Measurements from ENCODE around the gene FGD6.

FGD6 gene

DNA sequence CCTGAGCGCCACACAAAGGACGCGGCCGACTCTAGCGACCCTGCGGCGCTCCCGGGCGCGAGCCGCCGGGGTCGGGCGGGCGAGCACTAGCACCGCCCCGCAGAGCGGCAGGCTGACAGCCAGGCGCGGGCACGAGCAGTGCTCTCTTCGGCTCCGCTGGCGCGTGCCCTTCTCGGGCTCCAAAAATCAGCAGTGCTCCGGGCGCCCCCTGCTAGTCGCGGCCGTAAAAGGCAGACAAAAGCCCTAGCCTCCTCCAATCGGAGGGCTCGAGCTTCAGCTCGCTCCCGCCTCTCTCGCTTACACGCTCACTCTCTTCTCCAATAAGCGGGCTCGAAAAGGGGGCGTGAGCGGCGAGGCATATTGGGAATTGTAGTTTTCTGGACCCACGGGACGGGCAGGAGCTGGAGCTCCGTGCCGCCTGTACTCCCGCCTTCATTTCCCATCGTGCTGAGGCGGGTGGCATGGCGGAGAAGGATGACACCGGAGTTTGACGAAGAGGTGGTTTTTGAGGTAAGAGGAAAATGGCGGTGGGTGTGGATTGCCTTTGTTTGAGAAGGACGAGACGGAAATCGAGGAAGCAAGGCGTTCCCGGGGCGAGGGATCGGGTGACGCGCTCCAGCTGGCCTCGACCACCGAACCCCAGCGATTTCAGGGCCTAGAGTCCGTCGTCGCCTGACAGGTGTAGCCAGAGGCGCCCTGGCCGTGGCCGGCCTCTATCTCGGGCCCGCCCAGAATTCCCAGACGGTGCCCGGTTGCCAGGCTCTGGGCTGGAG is at the start of gene FGD6, which contains the start of gene VEZT:
Gene FGD6 (minus strand): TSS at position 91 of the 773 bp plus-strand sequence. CDS start 227 bp downstream, outside the sequence.
Gene VEZT (plus strand): TSS at position 431 of the 773 bp plus-strand sequence. CDS start 44 bp downstream, at position 475.
- Histone ChIP-seq H3K4me1 (ENCODE audit: control insufficient read depth, insufficient read depth, low read length) (peaks cover 6% of the 10 kb centered on the region), H3K27me3 (ENCODE audit: control insufficient read depth in 1 of 2, insufficient read depth in 2 of 2, low read length in 2 of 2) (no peaks in the 10 kb centered on the region), H3K36me3 (ENCODE audit: control insufficient read depth in 2 of 2, insufficient read depth in 2 of 2, low read length in 2 of 2) (no peaks in the 10 kb centered on the region), H3K27ac (ENCODE audit: low read length) (peak within 1 kb of the TSS; percentile 97), H3K4me3 (ENCODE audit: low read length in 2 of 2) (peak within 1 kb of the TSS; percentile 79 to 96), H3K9ac (ENCODE audit: low read length in 2 of 2) (peak within 1 kb of the TSS; percentile 96), H3K9me3 (ENCODE audit: control insufficient read depth in 2 of 2, low read length in 2 of 2) (no peaks in the 10 kb centered on the region)

DNA sequence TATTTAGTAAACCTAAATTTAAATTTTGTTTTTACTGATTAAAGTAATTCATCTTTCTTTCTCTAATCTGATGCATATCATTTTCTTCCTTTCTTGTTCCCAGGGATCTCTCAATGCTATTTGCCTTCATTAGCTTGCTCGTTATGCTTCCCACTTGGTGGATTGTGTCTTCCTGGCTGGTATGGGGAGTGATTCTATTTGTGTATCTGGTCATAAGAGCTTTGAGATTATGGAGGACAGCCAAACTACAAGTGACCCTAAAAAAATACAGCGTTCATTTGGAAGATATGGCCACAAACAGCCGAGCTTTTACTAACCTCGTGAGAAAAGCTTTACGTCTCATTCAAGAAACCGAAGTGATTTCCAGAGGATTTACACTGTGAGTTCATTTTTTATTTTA is 49.0 kb upstream of the FGD6 start:
- Histone ChIP-seq H3K9me3 (ENCODE audit: control insufficient read depth in 2 of 2, low read length in 2 of 2) (no peaks in the 10 kb centered on the region), H3K27me3 (ENCODE audit: control insufficient read depth in 1 of 2, insufficient read depth in 2 of 2, low read length in 2 of 2) (no peaks in the 10 kb centered on the region), H3K36me3 (ENCODE audit: control insufficient read depth in 2 of 2, insufficient read depth in 2 of 2, low read length in 2 of 2) (peaks cover 0 to 11% of the 10 kb centered on the region in 2 donors), H3K9ac (ENCODE audit: low read length in 2 of 2) (no peak overlapping the region), H3K4me3 (ENCODE audit: low read length in 2 of 2) (no peak overlapping the region), H3K4me1 (ENCODE audit: control insufficient read depth, insufficient read depth, low read length) (no peaks in the 10 kb centered on the region), H3K27ac (ENCODE audit: low read length) (no peak overlapping the region)

DNA sequence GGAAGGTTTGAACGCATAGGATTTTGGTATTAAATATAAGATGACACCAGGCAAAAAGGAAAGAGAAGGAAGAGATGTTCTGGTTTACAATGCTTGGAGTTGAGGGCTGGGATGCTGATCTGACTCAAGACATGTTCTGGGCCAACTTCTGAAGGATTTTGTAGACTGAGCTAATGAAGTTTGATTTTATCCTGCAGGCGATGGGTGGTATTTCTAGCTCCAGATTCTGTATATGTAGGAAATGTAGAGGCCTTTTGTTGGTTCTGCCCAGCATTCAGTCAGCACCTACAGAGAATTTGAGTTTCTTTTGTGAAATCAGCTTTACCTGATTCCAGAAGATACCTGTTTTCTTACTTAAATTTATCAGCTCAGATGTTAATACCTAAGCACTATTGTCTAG is 48.5 kb upstream of the FGD6 start:
- H3K4me3 ChIP-seq (ENCODE audit: low read length in 2 of 2): no peak overlapping the region
- H3K27me3 ChIP-seq (ENCODE audit: control insufficient read depth in 1 of 2, insufficient read depth in 2 of 2, low read length in 2 of 2): no peaks in the 10 kb centered on the region
- H3K27ac ChIP-seq (ENCODE audit: low read length): no peak overlapping the region
- H3K9me3 ChIP-seq (ENCODE audit: control insufficient read depth in 2 of 2, low read length in 2 of 2): no peaks in the 10 kb centered on the region
- no peak overlapping the region for H3K9ac ChIP-seq (ENCODE audit: low read length in 2 of 2)
- H3K4me1 ChIP-seq (ENCODE audit: control insufficient read depth, insufficient read depth, low read length): no peaks in the 10 kb centered on the region
- H3K36me3 ChIP-seq (ENCODE audit: control insufficient read depth in 2 of 2, insufficient read depth in 2 of 2, low read length in 2 of 2): peaks cover 0 to 11% of the 10 kb centered on the region in 2 donors

DNA sequence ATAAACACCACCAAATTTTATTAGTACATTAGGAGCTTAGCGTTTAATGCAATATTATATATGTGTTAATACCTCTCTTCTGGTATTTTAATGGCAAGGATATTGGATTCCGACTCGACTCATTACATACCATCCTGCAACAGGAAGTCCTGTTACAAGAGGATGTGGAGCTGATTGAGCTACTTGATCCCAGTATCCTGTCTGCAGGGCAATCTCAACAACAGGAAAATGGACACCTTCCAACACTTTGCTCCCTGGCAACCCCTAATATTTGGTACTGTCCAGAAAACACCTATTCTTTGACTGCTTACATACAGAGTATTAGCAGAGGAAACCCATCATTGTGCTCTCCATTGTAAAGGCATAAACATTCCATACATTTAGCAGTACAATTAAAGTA is 45.5 kb upstream of the FGD6 start:
- Histone ChIP-seq H3K27ac (ENCODE audit: low read length) (no peak overlapping the region), H3K9me3 (ENCODE audit: control insufficient read depth in 2 of 2, low read length in 2 of 2) (no peaks in the 10 kb centered on the region), H3K27me3 (ENCODE audit: control insufficient read depth in 1 of 2, insufficient read depth in 2 of 2, low read length in 2 of 2) (no peaks in the 10 kb centered on the region), H3K9ac (ENCODE audit: low read length in 2 of 2) (no peak overlapping the region), H3K36me3 (ENCODE audit: control insufficient read depth in 2 of 2, insufficient read depth in 2 of 2, low read length in 2 of 2) (peaks cover 2 to 11% of the 10 kb centered on the region in 2 donors), H3K4me1 (ENCODE audit: control insufficient read depth, insufficient read depth, low read length) (no peaks in the 10 kb centered on the region), H3K4me3 (ENCODE audit: low read length in 2 of 2) (no peak overlapping the region)

DNA sequence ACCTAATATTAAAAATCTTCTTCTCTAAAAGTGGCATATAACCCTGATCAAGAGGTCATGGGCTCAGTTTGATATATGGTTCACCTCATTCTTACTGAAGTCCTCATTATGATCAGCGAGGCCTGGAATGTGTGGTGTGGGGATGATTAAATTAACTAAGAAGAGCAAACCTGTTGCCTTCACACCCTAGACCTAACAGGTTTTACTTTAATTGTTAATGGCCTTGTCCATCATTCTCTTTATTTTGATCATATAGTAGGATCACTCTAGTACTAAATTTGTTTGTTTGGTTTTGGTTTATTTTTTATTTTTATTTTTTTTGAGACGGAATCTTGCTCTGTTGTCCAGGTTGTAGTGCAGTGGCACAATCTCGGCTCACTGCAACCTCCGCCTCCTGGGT is 43.8 kb upstream of the FGD6 start:
- no peaks in the 10 kb centered on the region for H3K4me1 ChIP-seq (ENCODE audit: control insufficient read depth, insufficient read depth, low read length)
- no peak overlapping the region for H3K4me3 ChIP-seq (ENCODE audit: low read length in 2 of 2)
- H3K36me3 ChIP-seq (ENCODE audit: control insufficient read depth in 2 of 2, insufficient read depth in 2 of 2, low read length in 2 of 2): peaks cover 7 to 19% of the 10 kb centered on the region in 2 donors
- no peaks in the 10 kb centered on the region for H3K27me3 ChIP-seq (ENCODE audit: control insufficient read depth in 1 of 2, insufficient read depth in 2 of 2, low read length in 2 of 2)
- no peak overlapping the region for H3K27ac ChIP-seq (ENCODE audit: low read length)
- H3K9me3 ChIP-seq (ENCODE audit: control insufficient read depth in 2 of 2, low read length in 2 of 2): no peaks in the 10 kb centered on the region
- no peak overlapping the region for H3K9ac ChIP-seq (ENCODE audit: low read length in 2 of 2)

DNA sequence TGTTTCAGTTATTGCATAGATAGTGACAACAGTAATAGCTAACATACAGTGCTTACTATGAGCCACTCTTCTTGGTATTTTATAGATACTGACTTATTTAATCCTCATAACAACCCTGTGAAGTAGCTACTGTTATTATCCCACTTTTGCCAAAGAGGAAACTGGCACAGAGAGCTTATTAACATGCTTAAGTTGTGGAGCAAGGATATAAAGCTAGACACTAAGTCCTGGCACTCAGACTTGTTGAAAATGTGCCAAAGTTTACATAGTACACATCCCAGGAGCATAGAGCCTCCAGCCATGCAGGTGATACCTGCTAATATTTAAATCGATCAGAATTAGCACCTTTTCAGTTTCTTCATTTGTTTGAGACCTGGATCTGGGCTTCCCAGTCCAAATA is 42.1 kb upstream of the FGD6 start:
- Histone ChIP-seq H3K9me3 (ENCODE audit: control insufficient read depth in 2 of 2, low read length in 2 of 2) (no peaks in the 10 kb centered on the region), H3K36me3 (ENCODE audit: control insufficient read depth in 2 of 2, insufficient read depth in 2 of 2, low read length in 2 of 2) (peaks cover 7 to 28% of the 10 kb centered on the region in 2 donors), H3K27ac (ENCODE audit: low read length) (no peak overlapping the region), H3K4me3 (ENCODE audit: low read length in 2 of 2) (no peak overlapping the region), H3K4me1 (ENCODE audit: control insufficient read depth, insufficient read depth, low read length) (no peaks in the 10 kb centered on the region), H3K9ac (ENCODE audit: low read length in 2 of 2) (no peak overlapping the region), H3K27me3 (ENCODE audit: control insufficient read depth in 1 of 2, insufficient read depth in 2 of 2, low read length in 2 of 2) (no peaks in the 10 kb centered on the region)

DNA sequence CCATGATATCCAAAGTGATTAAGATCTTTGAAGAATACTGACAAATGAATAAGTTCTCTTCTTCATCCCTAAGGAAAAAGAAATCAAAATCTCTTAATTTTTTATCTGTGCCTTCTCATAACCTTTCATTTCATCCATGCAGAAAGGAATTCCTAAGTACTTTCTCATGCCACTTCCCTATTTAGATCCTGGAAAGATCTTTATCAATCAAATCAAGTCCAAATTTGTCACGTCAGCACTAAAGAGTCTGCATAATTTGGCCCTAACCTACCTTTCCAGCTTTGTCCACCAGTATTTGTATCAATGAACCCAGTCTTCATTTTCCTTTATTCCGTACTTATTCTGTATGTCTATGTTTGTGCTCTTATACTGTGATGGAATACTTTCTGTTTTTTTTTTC is 41.5 kb upstream of the FGD6 start:
- Histone ChIP-seq H3K4me1 (ENCODE audit: control insufficient read depth, insufficient read depth, low read length) (no peaks in the 10 kb centered on the region), H3K36me3 (ENCODE audit: control insufficient read depth in 2 of 2, insufficient read depth in 2 of 2, low read length in 2 of 2) (peaks cover 7 to 28% of the 10 kb centered on the region in 2 donors), H3K27me3 (ENCODE audit: control insufficient read depth in 1 of 2, insufficient read depth in 2 of 2, low read length in 2 of 2) (no peaks in the 10 kb centered on the region), H3K27ac (ENCODE audit: low read length) (no peak overlapping the region), H3K9ac (ENCODE audit: low read length in 2 of 2) (no peak overlapping the region), H3K4me3 (ENCODE audit: low read length in 2 of 2) (no peak overlapping the region), H3K9me3 (ENCODE audit: control insufficient read depth in 2 of 2, low read length in 2 of 2) (no peaks in the 10 kb centered on the region)

DNA sequence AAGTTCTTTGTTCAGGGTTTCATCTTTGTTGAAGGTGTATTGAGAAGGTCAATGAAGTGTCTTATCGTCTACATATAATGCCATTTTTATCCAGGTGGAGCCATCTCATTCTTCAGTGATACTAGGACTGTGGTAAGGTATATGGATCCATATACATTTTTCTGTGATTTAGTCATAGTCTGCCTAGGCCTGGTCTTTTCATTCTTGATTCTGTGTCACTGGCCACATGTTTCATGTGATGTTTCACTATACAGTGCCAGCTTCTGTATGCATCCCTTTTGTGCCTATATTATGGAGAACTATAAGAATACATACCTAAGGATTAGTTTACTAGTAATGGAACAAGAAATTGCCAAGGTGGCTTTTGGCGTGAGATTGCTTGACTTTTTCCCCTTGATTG is 40.9 kb upstream of the FGD6 start:
- H3K4me3 ChIP-seq (ENCODE audit: low read length in 2 of 2): no peak overlapping the region
- H3K36me3 ChIP-seq (ENCODE audit: control insufficient read depth in 2 of 2, insufficient read depth in 2 of 2, low read length in 2 of 2): peaks cover 7 to 24% of the 10 kb centered on the region in 2 donors
- H3K4me1 ChIP-seq (ENCODE audit: control insufficient read depth, insufficient read depth, low read length): no peaks in the 10 kb centered on the region
- no peak overlapping the region for H3K9ac ChIP-seq (ENCODE audit: low read length in 2 of 2)
- H3K9me3 ChIP-seq (ENCODE audit: control insufficient read depth in 2 of 2, low read length in 2 of 2): no peaks in the 10 kb centered on the region
- H3K27me3 ChIP-seq (ENCODE audit: control insufficient read depth in 1 of 2, insufficient read depth in 2 of 2, low read length in 2 of 2): no peaks in the 10 kb centered on the region
- no peak overlapping the region for H3K27ac ChIP-seq (ENCODE audit: low read length)

DNA sequence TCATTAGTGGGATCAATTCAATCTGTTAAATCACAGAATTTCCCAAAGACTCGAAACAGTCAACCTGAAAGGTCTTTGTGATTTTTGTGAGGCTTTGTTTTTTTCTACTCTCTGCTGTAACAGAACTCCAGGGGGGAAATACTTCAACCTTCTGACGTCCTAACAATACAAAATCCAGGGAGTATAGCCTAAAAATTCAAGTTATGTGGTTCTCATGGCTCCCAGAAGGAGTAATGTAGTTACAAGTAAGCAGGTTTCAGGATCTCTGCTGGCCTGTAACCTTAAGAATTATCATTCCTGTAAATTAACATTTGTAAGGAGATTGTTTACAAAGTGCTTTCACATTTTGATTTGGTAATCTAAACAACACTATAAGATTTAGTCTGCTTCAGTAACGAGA is 40.3 kb upstream of the FGD6 start:
- Histone ChIP-seq H3K4me1 (ENCODE audit: control insufficient read depth, insufficient read depth, low read length) (no peaks in the 10 kb centered on the region), H3K27ac (ENCODE audit: low read length) (no peak overlapping the region), H3K36me3 (ENCODE audit: control insufficient read depth in 2 of 2, insufficient read depth in 2 of 2, low read length in 2 of 2) (peaks cover 7 to 19% of the 10 kb centered on the region in 2 donors), H3K9me3 (ENCODE audit: control insufficient read depth in 2 of 2, low read length in 2 of 2) (no peaks in the 10 kb centered on the region), H3K27me3 (ENCODE audit: control insufficient read depth in 1 of 2, insufficient read depth in 2 of 2, low read length in 2 of 2) (no peaks in the 10 kb centered on the region), H3K9ac (ENCODE audit: low read length in 2 of 2) (no peak overlapping the region), H3K4me3 (ENCODE audit: low read length in 2 of 2) (no peak overlapping the region)

DNA sequence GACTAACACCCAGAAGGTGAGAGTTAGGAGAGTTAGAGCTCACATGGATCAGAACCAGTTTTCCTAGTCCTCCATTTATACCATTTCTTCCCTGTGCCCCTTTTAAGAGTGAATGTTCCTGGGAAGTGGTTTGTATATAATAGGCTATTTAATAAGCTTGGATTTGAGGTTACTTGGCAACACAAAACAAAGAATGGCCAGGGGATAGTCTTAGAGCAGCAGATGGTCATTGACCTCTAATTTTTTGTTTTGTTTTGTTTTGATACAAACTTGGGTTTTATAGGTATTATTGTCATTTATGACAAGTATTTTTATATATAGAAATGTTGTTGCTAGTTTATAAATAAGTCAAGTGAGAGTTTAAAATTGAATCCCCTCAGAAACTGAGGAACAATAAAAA is 36.1 kb upstream of the FGD6 start:
- no peaks in the 10 kb centered on the region for H3K27me3 ChIP-seq (ENCODE audit: control insufficient read depth in 1 of 2, insufficient read depth in 2 of 2, low read length in 2 of 2)
- H3K27ac ChIP-seq (ENCODE audit: low read length): no peak overlapping the region
- no peak overlapping the region for H3K9ac ChIP-seq (ENCODE audit: low read length in 2 of 2)
- no peak overlapping the region for H3K4me3 ChIP-seq (ENCODE audit: low read length in 2 of 2)
- no peaks in the 10 kb centered on the region for H3K9me3 ChIP-seq (ENCODE audit: control insufficient read depth in 2 of 2, low read length in 2 of 2)
- H3K36me3 ChIP-seq (ENCODE audit: control insufficient read depth in 2 of 2, insufficient read depth in 2 of 2, low read length in 2 of 2): peaks cover 5 to 19% of the 10 kb centered on the region in 2 donors
- no peaks in the 10 kb centered on the region for H3K4me1 ChIP-seq (ENCODE audit: control insufficient read depth, insufficient read depth, low read length)

DNA sequence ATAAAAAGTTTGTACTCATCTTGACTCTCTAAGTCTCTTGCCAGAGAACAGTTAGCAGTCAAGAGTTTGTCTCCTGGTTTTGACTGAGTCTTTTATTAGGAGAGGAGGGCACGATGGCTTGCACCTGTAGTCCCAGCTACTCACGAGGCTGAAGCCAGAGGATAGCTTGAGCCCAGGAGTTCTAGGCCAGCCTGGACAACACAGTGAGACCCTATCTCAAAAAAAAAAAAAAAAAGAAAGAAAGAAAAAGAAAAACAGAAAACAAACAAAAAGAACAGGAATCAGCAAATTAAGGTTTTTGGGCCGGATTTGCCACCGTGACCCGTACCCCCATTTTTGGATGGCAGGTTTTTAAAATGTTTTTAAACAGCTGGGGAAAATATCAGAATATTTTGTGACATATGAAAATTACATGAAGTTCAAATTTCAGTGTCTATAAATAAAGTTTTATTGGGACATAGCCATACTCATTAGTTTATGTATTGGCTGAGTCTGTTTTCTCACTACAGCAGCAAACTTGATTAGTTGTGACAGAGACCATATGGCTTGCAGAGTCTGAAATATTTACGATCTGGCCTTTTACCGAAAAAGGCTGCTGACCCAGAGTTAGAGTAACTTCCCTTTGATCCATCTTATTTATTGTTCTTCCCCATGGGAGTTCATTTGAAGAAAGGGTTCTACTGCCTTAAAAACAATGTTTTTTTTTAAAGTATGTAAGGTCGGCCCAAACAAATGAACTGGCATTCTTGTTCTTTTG is 31.5 kb upstream of the FGD6 start:
- Histone ChIP-seq H3K27ac (ENCODE audit: low read length) (no peak overlapping the region), H3K9me3 (ENCODE audit: control insufficient read depth in 2 of 2, low read length in 2 of 2) (no peaks in the 10 kb centered on the region), H3K4me1 (ENCODE audit: control insufficient read depth, insufficient read depth, low read length) (no peaks in the 10 kb centered on the region), H3K9ac (ENCODE audit: low read length in 2 of 2) (no peak overlapping the region), H3K27me3 (ENCODE audit: control insufficient read depth in 1 of 2, insufficient read depth in 2 of 2, low read length in 2 of 2) (no peaks in the 10 kb centered on the region), H3K36me3 (ENCODE audit: control insufficient read depth in 2 of 2, insufficient read depth in 2 of 2, low read length in 2 of 2) (peaks cover 0 to under 1% of the 10 kb centered on the region in 2 donors), H3K4me3 (ENCODE audit: low read length in 2 of 2) (no peak overlapping the region)

All from stomach smooth muscle (tissue), 2 donors.